GM19452 (cell line): Measurements from ENCODE around the gene NUBP1.

ENCODE experiments used
- ATAC-seq: cut with Tn5 transposase; IDR thresholded peaks from one replicate; pipeline ENCODE4 v1.9.1; 2021; ENCODE audit not compliant: unreplicated experiment

Gene NUBP1

GRCh38 chr16:10799736-10800135 is 56.1 kb downstream of the NUBP1 start:
- ATAC-seq = no peak

GRCh38 chr16:10805334-10805733 is 61.7 kb downstream of the NUBP1 start:
- no peak for ATAC-seq

GRCh38 chr16:10806698-10807097 is 63.1 kb downstream of the NUBP1 start:
- ATAC-seq = no peak

GRCh38 chr16:10808218-10808617 is 64.6 kb downstream of the NUBP1 start:
- no peak for ATAC-seq

GRCh38 chr16:10808850-10809249 is 65.2 kb downstream of the NUBP1 start:
- ATAC-seq = no peak

GRCh38 chr16:10809706-10810105 is 66.1 kb downstream of the NUBP1 start:
- no peak for ATAC-seq

GRCh38 chr16:10812312-10813098 is 68.9 kb downstream of the NUBP1 start:
- ATAC-seq = peak; percentile 70

GRCh38 chr16:10813099-10813455 is 69.4 kb downstream of the NUBP1 start:
- no peak for ATAC-seq

- ATAC-seq = no peak
Measured at GRCh38 chr16:10817514-10817913, 73.9 kb downstream of the NUBP1 start.

- ATAC-seq = no peak
Measured at GRCh38 chr16:10817963-10818941, 74.6 kb downstream of the NUBP1 start, which contains the start of gene TVP23A. TSS of gene TVP23A (minus strand) at chr16:10818794. CDS start at chr16:10818493, 301 bp downstream.
